MV-4-11 (cell line): ENCODE measurements around the gene LTBP3.
"Not testable (repeated sequence)": the region's sequence is repeated elsewhere in the genome, so short reads cannot be mapped to it uniquely, and the experiment has no call there.

Experiments
- DNase-seq: peaks from one replicate; lab custom pipeline; 2025; lab: John Stamatoyannopoulos, UW

LTBP3 gene

GRCh38 chr11:65536412-65537295, 21.5 kb downstream of the LTBP3 start:
- no peak for DNase-seq

DNA sequence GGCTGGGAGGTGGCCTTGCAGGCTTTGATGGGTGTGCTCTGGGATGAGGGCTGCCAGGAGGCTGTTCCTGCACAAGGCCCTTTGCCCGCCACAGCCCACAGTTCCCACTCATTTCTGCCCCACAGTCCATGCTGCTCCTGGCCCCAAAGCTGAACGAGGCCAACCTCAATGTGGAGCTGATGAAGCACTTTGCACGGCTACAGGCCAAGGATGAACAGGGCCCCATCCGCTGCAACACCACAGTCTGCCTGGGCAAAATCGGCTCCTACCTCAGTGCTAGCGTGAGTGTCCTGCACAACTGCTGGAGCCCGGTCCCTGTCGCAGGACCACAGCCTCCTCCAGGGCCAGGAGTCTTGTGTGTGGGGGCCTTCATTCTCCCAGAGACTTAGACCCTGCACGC, 23.1 kb downstream of the LTBP3 start:
- DNase-seq: no peak

GRCh38 chr11:65532388-65533064, 25.6 kb downstream of the LTBP3 start:
- DNase-seq: no peak

GRCh38 chr11:65530157-65530496, 28.0 kb downstream of the LTBP3 start:
- DNase-seq: peak; percentile 11

- DNase-seq: no peak
Measured at GRCh38 chr11:65529475-65530156, 28.5 kb downstream of the LTBP3 start.

- no peak for DNase-seq
Measured at GRCh38 chr11:65528819-65529350, 29.3 kb downstream of the LTBP3 start.

DNA sequence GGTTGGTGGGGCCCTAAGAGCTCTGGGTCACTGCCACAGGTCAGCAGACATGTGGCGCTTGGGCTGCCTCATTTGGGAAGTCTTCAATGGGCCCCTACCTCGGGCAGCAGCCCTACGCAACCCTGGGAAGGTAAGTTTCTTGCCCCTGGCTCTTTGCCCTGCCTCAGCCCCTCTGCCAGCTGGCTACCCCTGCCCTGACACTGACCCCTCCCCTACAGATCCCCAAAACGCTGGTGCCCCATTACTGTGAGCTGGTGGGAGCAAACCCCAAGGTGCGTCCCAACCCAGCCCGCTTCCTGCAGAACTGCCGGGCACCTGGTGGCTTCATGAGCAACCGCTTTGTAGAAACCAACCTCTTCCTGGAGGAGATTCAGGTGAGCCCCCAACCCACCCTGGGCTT, 31.4 kb downstream of the LTBP3 start:
- no peak for DNase-seq

- DNase-seq: no peak
Measured at GRCh38 chr11:65525546-65526480, 32.3 kb downstream of the LTBP3 start.

DNA sequence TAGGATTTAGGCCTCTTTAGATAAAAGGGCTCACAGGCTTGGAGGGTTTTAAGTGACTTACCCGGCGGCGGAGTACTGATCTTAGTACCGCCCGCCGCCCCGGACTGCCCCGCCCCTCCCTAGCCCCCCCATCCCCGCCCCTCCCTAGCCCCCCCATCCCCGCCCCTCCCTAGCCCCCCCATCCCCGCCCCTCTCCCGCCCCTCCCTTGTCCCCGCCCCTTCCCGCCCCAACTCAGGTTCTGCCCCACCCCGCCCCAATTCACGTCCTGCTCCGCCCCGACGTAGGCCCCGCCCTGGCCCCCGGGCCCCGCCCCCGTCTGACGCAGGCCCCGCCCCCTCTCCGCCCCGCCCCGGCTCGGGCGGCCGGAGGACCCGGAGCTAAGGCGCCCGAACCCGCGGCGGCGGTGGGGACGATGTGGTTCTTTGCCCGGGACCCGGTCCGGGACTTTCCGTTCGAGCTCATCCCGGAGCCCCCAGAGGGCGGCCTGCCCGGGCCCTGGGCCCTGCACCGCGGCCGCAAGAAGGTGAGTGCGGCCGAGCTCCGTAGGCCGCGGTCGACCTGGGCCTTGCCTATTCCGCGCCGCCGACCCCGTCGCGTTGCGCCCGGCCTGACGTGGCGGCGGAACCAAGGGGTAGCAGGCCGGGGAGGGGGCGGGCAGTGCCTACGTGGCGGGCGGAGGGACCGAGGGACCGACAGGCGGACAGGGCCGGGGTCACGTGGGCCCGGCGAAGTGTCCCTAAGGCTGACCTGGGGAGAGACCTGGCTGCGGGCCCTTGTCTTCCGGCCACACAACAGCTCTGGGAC, 33.2 kb downstream of the LTBP3 start, which contains the start of gene SCYL1:
Gene SCYL1, plus strand, starts transcription at position 343 of the 805 bp plus-strand sequence. Its CDS starts 71 bp downstream, at position 414.
- no peak for DNase-seq

DNA sequence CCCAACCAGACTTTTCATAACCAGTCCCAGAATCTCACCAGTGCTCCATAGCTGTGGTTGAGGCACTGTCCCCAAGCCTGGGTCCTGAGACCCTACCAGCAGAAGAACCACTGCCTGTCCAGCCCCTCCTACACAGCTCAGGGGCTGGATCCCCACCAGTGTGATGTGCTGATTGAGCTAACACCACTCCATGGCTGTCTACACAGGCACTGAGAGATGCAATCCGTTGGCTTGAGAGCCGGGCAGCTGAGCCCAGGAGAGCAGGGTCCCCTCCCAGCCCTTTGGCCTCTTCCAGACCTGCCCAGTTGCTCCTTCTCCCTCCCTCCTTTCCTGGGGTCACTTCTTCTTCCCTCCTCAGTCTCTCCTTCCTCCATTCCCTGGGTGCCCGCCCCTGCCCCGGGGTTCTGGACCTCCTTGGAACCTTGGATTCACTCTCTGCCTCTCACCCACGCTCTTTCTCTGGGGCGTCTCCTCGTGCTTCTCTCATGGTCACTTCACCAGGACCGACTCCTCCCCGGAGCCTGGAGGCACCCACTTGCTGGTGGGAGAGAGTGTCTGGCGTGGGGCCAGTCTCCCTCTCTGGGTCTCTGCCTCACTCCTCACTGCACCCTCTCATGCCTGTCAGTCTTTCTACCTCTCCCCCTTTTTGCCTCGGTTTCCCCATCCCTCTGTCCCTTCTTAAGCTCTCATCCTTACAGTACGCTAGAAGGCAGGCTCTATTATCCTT, 34.0 kb downstream of the LTBP3 start:
- no peak for DNase-seq

- not testable (repeated sequence) for DNase-seq
Measured at GRCh38 chr11:65523631-65523968, 34.6 kb downstream of the LTBP3 start.

DNA sequence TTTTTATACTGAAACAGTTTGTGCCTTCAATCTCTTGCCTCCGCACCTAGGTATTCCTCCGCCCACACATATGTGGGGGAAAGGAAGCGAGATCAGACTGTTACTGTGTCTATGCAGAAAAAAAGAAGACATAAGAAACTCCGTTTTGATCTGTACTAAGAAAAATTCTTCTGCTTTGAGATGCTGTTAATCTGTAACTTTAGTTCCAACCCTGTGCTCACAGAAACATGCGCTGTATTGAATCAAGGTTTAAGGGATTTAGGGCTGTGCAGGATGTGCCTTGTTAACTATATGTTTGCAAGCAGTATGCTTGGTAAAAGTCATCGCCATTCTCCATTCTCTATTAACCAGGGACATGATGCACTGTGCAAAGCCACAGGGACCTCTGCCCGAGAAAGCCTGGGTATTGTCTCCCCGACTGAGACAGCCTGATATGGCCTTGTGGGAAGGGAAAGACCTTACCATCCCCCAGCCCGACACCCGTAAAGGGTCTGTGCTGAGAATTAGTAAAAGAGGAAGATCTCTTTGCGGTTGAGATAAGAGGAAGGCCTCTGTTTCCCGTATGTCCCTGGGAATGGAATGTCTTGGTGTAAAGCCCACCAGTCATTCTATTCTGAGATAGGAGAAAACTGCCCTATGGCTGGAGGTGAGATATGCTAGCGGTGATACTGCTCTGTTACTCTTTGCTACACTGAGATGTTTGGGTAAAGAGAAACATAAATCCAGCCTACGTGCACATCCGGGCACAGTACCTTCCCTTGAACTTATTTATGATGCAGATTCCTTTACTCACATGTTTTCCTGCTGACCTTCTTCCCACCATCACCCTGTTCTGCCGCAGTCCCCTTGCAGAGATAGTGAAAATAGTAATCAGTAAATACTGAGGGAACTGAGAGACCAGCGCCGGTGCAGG, 35.2 kb downstream of the LTBP3 start:
- DNase-seq: peak; percentile 79

DNA sequence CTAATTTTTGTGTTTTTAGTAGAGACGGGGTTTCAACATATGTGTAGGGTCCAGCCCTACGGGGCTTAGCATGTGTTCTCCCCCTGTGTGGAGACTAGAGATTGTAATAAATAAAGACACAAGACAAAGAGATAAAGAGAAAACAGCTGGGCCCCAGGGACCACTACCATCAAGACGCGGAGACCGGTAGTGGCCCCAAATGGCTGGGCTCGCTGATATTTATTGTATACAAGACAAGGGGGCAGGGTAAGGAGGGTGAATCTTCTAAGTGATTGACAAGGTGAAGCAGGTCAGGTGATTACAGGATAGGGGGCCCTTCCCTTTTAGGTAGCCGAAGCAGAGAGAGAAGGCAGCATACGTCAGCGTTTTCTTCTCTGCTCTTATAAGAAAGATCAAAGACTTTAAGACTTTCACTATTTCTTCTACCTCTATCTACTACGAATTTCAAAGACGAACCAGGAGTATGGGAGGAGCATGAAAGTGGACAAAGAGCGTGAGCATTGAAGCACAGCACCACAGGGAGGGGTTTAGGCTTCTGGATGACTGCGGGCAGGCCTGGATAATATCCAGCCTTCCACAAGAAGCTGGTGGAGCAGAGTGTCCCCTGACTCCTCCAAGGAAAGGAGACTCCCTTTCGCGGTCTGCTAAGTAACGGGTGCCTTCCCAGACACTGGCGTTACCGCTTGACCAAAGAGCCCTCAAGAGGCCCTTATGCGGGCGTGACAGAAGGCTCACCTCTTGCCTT, 36.2 kb downstream of the LTBP3 start:
- DNase-seq: not testable (repeated sequence)

GRCh38 chr11:65518941-65519549, 39.1 kb downstream of the LTBP3 start:
- not testable (repeated sequence) for DNase-seq

- no peak for DNase-seq
Measured at GRCh38 chr11:65516135-65516968, 41.8 kb downstream of the LTBP3 start.

DNA sequence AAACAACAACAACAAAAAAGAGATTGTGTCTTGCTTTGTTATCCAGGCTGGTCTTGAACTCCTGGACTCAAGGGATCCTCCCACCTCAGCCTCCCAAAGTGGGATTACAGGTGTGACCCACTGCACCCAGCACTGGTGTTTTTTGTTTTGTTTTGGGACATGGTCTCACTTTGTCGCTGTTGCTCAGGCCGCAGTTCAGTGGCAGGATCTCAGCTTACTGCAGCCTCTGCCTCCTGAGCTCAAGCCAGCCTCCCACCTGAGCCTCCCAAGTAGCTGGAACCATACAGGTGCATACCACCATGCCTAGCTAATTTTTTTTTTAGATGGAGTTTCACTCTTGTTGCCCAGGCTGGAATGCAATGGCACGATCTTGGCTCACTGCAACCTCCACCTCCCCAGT, 45.8 kb downstream of the LTBP3 start:
- not testable (repeated sequence) for DNase-seq
